Measurements from ENCODE around the gene DCBLD1.

DNA sequence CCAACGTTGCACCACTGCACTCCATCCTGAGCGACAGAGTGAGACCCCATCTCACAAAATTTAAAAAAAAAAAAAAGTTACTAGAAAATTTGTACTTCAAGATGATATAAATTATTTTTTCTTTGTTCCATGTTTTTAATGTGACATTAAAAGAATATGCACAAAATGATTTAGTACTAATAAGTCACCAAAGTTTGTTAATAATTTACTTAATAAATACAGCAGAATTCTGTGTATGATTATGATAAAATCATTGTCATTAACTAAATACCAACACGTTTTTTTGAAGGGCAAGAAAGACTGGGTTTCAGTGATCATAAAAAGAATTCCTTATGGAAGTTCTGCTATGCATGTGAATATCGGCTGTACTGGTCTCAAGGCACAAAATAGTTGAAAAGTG is 91.7 kb downstream of the DCBLD1 start:
- TF ChIP-seq POLR2A (IDR thresholded peaks at IDR 0.05; ENCODE audit: low read depth, low read length) (no peak), EZH2 (IDR thresholded peaks at IDR 0.05; ENCODE audit: borderline replicate concordance, low read depth, low read length, severe bottlenecking) (no peak), POLR2AphosphoS5 (IDR thresholded peaks at IDR 0.05; ENCODE audit: insufficient read depth, low read depth, low read length) (no peak), MYC (IDR thresholded peaks at IDR 0.05; ENCODE audit: low read depth, low read length) (no peak), MAX (IDR thresholded peaks at IDR 0.05; ENCODE audit: insufficient read depth, insufficient read length) (no peak), FOS (IDR thresholded peaks at IDR 0.05; ENCODE audit: borderline replicate concordance, insufficient read depth, low read length) (no peak), JUN (IDR thresholded peaks at IDR 0.05; ENCODE audit: borderline replicate concordance, insufficient read depth, insufficient read length, low read depth) (no peak)
- TF ChIP-seq, protein P1, sequence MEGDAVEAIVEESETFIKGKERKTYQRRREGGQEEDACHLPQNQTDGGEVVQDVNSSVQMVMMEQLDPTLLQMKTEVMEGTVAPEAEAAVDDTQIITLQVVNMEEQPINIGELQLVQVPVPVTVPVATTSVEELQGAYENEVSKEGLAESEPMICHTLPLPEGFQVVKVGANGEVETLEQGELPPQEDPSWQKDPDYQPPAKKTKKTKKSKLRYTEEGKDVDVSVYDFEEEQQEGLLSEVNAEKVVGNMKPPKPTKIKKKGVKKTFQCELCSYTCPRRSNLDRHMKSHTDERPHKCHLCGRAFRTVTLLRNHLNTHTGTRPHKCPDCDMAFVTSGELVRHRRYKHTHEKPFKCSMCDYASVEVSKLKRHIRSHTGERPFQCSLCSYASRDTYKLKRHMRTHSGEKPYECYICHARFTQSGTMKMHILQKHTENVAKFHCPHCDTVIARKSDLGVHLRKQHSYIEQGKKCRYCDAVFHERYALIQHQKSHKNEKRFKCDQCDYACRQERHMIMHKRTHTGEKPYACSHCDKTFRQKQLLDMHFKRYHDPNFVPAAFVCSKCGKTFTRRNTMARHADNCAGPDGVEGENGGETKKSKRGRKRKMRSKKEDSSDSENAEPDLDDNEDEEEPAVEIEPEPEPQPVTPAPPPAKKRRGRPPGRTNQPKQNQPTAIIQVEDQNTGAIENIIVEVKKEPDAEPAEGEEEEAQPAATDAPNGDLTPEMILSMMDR (IDR thresholded peaks at IDR 0.05; ENCODE audit: extremely low read depth in 1 of 2, insufficient read depth in 1 of 2, low read depth in 1 of 2, low read length in 2 of 2): no peak

All from endothelial cell of umbilical vein (primary cell).